ENCODE data around the gene OMD. TPM values are rescaled to one million over a fixed set of nuclear protein-coding genes. Genes with fewer than 3 reads are reported as not detected.

The OMD gene
- total RNA-seq, 1 experiment from 2014 or later = not detected

DNA sequence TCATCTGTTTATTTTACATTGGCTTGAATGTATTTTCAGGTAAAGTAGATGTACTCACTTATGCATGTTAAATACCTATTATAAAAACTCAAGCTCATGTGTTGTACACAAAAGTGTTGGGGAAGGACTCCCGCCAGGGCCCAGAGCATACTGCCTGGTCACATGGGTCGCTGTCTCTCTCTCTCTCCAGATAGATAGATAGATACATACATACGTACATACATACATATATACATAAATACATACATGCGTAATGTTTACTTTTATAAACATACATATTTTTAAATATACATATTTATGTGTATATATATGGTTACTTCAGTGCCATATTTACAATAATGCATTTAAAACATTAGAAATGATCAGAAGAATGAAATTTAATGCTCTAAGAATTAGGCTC is 33.3 kb upstream of the OMD start:
- Histone ChIP-seq H3K4me1 (no peaks in the 10 kb centered on the region), H3K36me3 (ENCODE audit: control insufficient read depth, insufficient read depth, low read length) (no peaks in the 10 kb centered on the region), H3K4me3 (ENCODE audit: low read depth, low read length) (no peak overlapping the region), H3K27me3 (replicated peaks; ENCODE audit: control insufficient read depth, insufficient read depth, low read length) (no peaks in the 10 kb centered on the region), H3K9me3 (no peaks in the 10 kb centered on the region)
- Mint-ChIP-seq H3K36me3 (ENCODE audit: insufficient read depth, unreplicated experiment) (no peaks in the 10 kb centered on the region), H3K9me3 (ENCODE audit: unreplicated experiment) (no peaks in the 10 kb centered on the region), H3K4me1 (ENCODE audit: low read depth, unreplicated experiment) (no peaks in the 10 kb centered on the region), H3K27me3 (ENCODE audit: insufficient read depth, unreplicated experiment) (no peaks in the 10 kb centered on the region), H3K4me3 (ENCODE audit: unreplicated experiment) (no peak overlapping the region), H3K27ac (ENCODE audit: unreplicated experiment) (no peak overlapping the region)
- TF ChIP-seq CTCF (IDR thresholded peaks at IDR 0.05; ENCODE audit: insufficient read depth in 1 of 2, low read depth in 1 of 2, low read length in 1 of 2, severe bottlenecking in 1 of 2, unreplicated experiment in 1 of 2) = no peak
- ChIA-PET CTCF (no interaction called here), POLR2A (no interaction called here)
- intact Hi-C loops (cut with micrococcal nuclease; ENCODE audit: unreplicated experiment) = no loop called here
- no TSS peak for BruUV-seq (replicated peaks)
- DNase-seq = no peak

DNA sequence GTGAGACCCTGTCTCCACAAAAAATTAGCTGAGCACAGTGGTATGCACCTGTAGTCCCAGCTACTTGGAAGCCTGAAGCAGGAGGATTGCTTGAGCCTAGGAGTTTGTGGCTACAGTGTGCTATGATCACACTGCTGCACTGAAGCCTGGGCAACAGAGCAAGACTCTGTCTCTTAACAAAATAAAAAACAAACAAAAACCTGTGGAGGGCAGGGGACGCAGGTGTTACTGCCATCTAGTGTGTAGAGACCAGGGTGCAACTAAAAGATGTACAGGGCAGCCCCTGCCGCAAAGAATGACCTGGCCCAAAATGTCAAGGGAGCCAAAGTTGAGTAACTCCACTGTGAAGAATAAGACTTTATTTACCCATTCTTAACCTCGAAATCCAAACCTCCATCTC is 30.9 kb upstream of the OMD start:
- H3K4me1 Mint-ChIP-seq (ENCODE audit: low read depth, unreplicated experiment) = no peaks in the 10 kb centered on the region

DNA sequence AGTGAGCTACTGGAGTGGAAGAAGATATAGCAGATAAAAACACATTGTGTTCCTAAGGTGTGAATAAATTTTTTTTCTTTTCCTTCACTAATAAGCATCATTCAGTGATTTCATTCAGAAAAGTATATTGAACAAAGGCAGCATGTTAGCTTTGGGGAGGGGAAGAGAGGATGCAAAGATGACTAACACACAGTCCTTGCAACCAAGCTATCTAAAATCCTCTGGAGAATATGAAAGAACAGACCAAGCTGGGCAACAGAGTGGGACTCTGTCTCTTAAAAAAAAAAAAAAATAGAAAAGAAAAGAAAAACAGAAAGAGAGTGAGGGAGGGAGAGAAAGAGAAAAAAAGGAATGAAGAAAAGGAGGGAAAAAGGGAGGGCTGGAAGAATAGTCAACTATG is 22.3 kb upstream of the OMD start:
- no peaks in the 10 kb centered on the region for H3K27me3 ChIP-seq (replicated peaks; ENCODE audit: control insufficient read depth, insufficient read depth, low read length)
- ChIA-PET CTCF (no interaction called here), POLR2A (no interaction called here)
- H3K27me3 Mint-ChIP-seq (ENCODE audit: insufficient read depth, unreplicated experiment) = no peaks in the 10 kb centered on the region
- no peak for DNase-seq
- peaks cover 7% of the 10 kb centered on the region for H3K36me3 Mint-ChIP-seq (ENCODE audit: insufficient read depth, unreplicated experiment)
- intact Hi-C loops (cut with micrococcal nuclease; ENCODE audit: unreplicated experiment) = no loop called here
- no peaks in the 10 kb centered on the region for H3K9me3 ChIP-seq
- BruUV-seq (replicated peaks) = no TSS peak
- no peaks in the 10 kb centered on the region for H3K4me1 Mint-ChIP-seq (ENCODE audit: low read depth, unreplicated experiment)
- H3K36me3 ChIP-seq (ENCODE audit: control insufficient read depth, insufficient read depth, low read length) = no peaks in the 10 kb centered on the region
- H3K27ac Mint-ChIP-seq (ENCODE audit: unreplicated experiment) = no peak overlapping the region
- H3K4me3 ChIP-seq (ENCODE audit: low read depth, low read length) = no peak overlapping the region
- no peak overlapping the region for H3K4me3 Mint-ChIP-seq (ENCODE audit: unreplicated experiment)
- H3K9me3 Mint-ChIP-seq (ENCODE audit: unreplicated experiment) = no peaks in the 10 kb centered on the region
- TF ChIP-seq CTCF (IDR thresholded peaks at IDR 0.05; ENCODE audit: insufficient read depth in 1 of 2, low read depth in 1 of 2, low read length in 1 of 2, severe bottlenecking in 1 of 2, unreplicated experiment in 1 of 2) = no peak
- H3K4me1 ChIP-seq = no peaks in the 10 kb centered on the region

More for the DNA sequence above, 30.9 kb upstream of the OMD start:
- Histone ChIP-seq H3K27me3 (replicated peaks; ENCODE audit: control insufficient read depth, insufficient read depth, low read length) (no peaks in the 10 kb centered on the region), H3K4me3 (ENCODE audit: low read depth, low read length) (no peak overlapping the region), H3K9me3 (no peaks in the 10 kb centered on the region), H3K4me1 (no peaks in the 10 kb centered on the region), H3K36me3 (ENCODE audit: control insufficient read depth, insufficient read depth, low read length) (no peaks in the 10 kb centered on the region)
- Mint-ChIP-seq H3K4me3 (ENCODE audit: unreplicated experiment) (no peak overlapping the region), H3K36me3 (ENCODE audit: insufficient read depth, unreplicated experiment) (no peaks in the 10 kb centered on the region), H3K27me3 (ENCODE audit: insufficient read depth, unreplicated experiment) (no peaks in the 10 kb centered on the region), H3K27ac (ENCODE audit: unreplicated experiment) (no peak overlapping the region), H3K9me3 (ENCODE audit: unreplicated experiment) (no peaks in the 10 kb centered on the region)
- ChIA-PET CTCF (no interaction called here), POLR2A (no interaction called here)
- BruUV-seq (replicated peaks) = no TSS peak
- DNase-seq = peak in 1 of 2 experiments; percentile 8
- TF ChIP-seq CTCF (IDR thresholded peaks at IDR 0.05; ENCODE audit: insufficient read depth in 1 of 2, low read depth in 1 of 2, low read length in 1 of 2, severe bottlenecking in 1 of 2, unreplicated experiment in 1 of 2) = peak in 1 of 2 experiments; percentile 9
- intact Hi-C loops (cut with micrococcal nuclease; ENCODE audit: unreplicated experiment) = no loop called here
